ENCODE results near the gene SERPINB11. TPM values are rescaled to one million over a fixed set of nuclear protein-coding genes. Genes with fewer than 3 reads are reported as not detected.
"Not testable (repeated sequence)": the region's sequence is repeated elsewhere in the genome, so short reads cannot be mapped to it uniquely, and the experiment has no call there.

The SERPINB11 gene
- total RNA-seq (2014; rRNA removed; shearing (Covaris generic)): not detected in 2 replicates

DNA sequence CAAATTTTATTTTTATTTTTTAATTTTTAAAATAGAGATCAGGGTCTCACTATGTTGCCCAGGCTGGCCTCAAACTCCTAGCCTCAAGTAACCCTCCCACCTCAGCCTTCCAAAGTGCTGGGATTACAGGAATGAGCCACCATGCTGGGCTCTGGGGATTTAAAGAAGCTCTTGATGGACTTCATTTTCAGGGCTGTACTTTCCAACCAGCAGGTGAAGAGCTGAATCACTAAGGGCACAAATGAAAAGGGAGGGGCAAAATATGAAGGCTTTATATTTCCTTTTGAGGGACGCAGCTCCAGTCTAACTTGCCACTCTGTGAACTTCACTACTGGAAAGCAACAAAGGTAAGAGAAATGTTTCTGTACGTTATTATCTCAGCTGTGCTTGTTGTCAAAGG is at the start of gene SERPINB11:
Gene SERPINB11 (plus strand): TSS at position 301 of the 400 bp plus-strand sequence. CDS start 7,234 bp downstream, outside the sequence.
- no peak for DNase-seq (ENCODE audit: low read depth)

- not testable (repeated sequence) for DNase-seq (ENCODE audit: low read depth)
These were observed 43.8 kb upstream of the SERPINB11 start for GRCh38 chr18:63658920-63659319.

- not testable (repeated sequence) for DNase-seq (ENCODE audit: low read depth)
These were observed 41.0 kb upstream of the SERPINB11 start, which contains the start of gene SERPINB3 for GRCh38 chr18:63661750-63662149. TSS of gene SERPINB3 (minus strand) at chr18:63661893. CDS start at chr18:63661216, 677 bp downstream.

DNA sequence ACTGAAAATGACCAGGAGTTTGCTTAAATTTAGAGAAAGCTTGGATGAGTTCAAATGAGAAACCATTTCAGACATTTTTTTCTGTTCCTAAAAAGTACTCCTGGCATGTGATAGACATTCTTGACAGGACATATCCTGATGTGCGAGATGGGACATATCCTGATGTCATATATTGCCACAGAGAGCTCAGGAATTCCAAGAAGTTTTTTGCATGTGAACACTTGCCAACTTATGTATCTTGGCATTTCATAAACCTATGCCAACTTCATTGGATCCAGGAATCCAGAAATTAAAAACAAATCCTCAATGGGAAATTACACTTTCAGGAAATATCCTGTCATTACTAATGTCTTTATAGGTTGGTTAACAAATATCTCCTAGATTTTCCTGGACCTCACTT is 38.2 kb upstream of the SERPINB11 start:
- no peak for DNase-seq (ENCODE audit: low read depth)

GRCh38 chr18:63676526-63677323 is 26.0 kb upstream of the SERPINB11 start:
- peak; percentile 3 for DNase-seq (ENCODE audit: low read depth)

GRCh38 chr18:63677500-63678225 is 25.1 kb upstream of the SERPINB11 start:
- DNase-seq (ENCODE audit: low read depth): no peak

GRCh38 chr18:63679820-63680606 is 22.7 kb upstream of the SERPINB11 start:
- no peak for DNase-seq (ENCODE audit: low read depth)

GRCh38 chr18:63681449-63682340 is 21.1 kb upstream of the SERPINB11 start:
- no peak for DNase-seq (ENCODE audit: low read depth)

- DNase-seq (ENCODE audit: low read depth): peak; percentile 28
These were observed 19.6 kb upstream of the SERPINB11 start for GRCh38 chr18:63683152-63683551.

DNA sequence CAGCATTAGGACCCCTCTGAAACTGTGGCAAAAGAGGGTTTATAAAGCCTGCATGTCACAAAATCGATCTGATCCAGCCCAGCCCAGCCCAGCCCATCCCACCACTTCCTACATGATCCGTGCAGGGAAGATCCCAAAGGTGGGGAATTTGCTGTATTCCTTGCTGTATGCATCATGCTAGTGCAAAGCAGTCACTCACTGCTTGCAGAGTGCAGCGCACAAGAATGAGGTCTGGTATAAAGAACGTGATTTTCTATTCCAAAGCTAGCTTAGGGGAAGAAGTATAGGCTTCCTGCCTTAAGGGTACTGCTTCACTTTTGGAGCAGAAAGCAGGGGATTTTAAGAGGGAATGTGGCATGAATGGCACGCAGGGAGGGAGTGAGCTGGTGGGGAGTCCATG is 18.9 kb upstream of the SERPINB11 start:
- DNase-seq (ENCODE audit: low read depth): no peak

- DNase-seq (ENCODE audit: low read depth): no peak
These were observed 18.0 kb upstream of the SERPINB11 start for GRCh38 chr18:63684718-63685117.

GRCh38 chr18:63686871-63687270 is 15.9 kb upstream of the SERPINB11 start:
- no peak for DNase-seq (ENCODE audit: low read depth)

DNA sequence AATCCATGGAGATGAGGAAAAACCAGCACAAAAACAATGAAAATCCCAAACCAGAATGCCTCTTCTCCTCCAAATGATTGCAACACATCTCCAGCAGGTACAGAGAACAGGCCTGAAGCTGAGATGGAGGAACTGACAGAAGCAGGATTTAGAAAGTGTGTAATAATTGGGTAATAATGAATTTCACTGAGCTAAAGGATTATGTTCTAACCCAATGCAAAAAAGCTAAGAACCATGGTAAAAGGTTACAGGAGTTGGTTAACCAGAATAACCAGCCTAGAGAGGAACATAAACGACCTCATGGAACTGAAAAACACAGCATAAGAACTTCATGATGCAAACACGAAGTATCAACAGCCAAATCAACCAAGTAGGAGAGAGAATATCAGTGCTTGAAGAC is 13.7 kb upstream of the SERPINB11 start:
- DNase-seq (ENCODE audit: low read depth): no peak

DNA sequence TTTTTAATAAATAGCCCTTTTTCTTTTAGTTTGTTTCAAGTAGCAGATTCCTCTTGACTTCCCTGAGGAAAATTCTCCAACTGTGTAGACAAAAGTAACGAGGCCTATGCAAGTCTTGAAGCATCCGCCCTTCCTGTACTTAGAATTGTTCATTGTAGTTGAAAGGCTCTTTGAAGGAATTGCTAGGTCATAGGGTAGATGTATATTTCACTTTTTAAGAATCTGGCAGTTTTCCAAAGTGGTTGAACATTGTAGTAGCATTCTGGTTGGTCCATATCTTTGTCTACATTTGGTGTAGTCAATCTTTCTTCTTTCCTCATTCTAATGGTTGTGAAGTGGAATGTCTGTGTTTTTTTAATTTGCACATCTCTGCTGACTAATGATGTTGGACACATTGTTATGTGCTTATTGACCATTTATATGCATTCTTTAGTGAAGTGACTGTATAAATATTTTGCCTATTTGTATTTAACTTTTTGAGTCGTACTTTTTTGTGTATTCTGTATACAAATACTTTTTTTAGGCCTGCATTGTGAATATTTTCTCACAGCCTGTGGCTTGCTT is 5.6 kb upstream of the SERPINB11 start:
- no peak for DNase-seq (ENCODE audit: low read depth)

- DNase-seq (ENCODE audit: low read depth): no peak
These were observed 2.3 kb upstream of the SERPINB11 start for GRCh38 chr18:63700501-63700900.

GRCh38 chr18:63701952-63702351 is 808 bp upstream of the SERPINB11 start:
- DNase-seq (ENCODE audit: low read depth): no peak

GRCh38 chr18:63705401-63705800 is 2.6 kb downstream of the SERPINB11 start:
- DNase-seq (ENCODE audit: low read depth): no peak

DNA sequence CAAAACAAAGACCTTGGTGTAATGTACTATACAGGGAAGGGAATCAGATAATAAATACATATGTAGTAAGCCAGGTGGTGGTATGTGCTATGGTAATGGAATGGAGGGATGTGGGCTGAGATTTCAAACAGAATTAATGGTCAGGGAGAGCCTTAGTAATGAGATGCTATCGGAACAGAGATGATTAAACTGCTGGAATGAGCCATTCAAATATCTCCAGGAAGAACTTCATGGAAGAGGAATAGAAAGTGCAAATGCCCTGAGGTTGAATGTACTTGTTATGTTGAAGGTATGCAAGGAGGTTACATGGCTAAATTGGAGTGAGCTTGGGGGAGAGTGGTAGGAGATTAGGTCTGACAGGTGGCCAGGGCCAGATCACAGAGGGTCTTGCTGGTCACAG is 5.1 kb downstream of the SERPINB11 start:
- DNase-seq (ENCODE audit: low read depth): no peak

GRCh38 chr18:63708650-63709049 is 5.9 kb downstream of the SERPINB11 start:
- peak; percentile 46 for DNase-seq (ENCODE audit: low read depth)

- no peak for DNase-seq (ENCODE audit: low read depth)
These were observed 23.1 kb downstream of the SERPINB11 start for GRCh38 chr18:63725682-63726480.

Data from RPMI7951 (cell line).